NOMO-1 (cell line): ENCODE data around the gene TBC1D4.
"Not testable (repeated sequence)": the region's sequence is repeated elsewhere in the genome, so short reads cannot be mapped to it uniquely, and the experiment has no call there.

Experiments used
- DNase-seq, 2 experiments: peaks; one replicate each; lab custom pipeline; 2025; ENCODE audit not compliant: unreplicated experiment in 2 of 2; lab: John Stamatoyannopoulos, UW

The TBC1D4 gene

GRCh38 chr13:75455962-75456361 is 26.0 kb downstream of the TBC1D4 start:
- DNase-seq: no peak

- DNase-seq: no peak
These were observed 27.5 kb downstream of the TBC1D4 start for GRCh38 chr13:75454497-75454896.

DNA sequence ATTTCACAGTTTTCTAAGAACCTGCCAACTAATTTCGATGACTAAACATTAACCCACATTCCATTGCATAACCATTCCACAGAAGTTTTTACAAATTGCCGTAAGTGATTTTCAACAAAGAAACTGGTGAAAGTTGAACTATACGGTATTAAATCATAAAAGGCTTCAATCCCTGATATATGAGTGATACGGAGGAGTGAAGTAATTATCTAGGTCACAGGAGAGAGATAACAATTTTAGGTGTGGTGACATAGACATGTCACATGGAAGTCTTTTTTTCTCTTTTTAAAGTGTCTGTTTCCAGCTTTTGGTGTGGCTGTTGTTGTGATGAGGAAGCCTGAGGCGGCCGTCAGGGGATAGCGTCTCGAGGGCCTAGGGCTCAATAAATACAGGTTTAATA is 29.4 kb downstream of the TBC1D4 start:
- no peak for DNase-seq

- no peak for DNase-seq
These were observed 34.5 kb downstream of the TBC1D4 start for GRCh38 chr13:75447493-75447892.

- no peak for DNase-seq
These were observed 35.1 kb downstream of the TBC1D4 start for GRCh38 chr13:75446874-75447273.

DNA sequence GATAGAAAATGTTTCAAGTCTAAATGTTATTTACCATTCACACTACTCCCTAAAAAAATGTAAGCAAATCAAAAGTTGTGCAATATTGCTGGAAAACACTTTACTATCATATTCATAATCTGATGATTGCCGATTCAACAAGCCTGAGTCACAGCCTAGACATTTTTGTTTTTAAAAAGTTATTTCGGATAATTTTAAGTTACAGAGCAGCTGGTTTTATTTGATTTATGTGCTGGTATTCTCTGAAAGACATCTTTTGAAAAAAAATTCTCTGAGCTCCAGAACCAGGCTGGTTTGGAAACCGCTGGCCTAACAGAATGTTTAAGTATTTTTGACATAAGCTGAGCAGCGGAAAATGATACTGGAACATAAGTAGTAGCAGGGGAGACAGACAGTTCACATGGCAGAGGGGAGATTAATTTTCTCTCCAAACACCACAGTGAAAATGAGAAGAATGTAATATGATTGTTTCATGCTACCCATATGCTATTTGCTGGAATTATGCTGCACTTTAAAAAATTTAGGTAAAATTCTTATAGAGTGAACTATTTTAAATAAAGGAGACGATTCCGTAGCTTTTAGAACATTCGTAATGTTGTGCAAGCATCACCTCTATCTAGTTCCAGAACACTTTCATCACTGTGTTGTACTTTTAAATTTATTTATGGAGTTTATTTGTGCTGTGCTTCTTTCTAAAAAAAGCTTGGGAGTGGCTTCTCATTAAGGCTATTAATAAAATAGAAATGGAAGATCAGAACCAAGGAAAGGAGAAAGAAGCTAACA is 36.1 kb downstream of the TBC1D4 start:
- DNase-seq: no peak

GRCh38 chr13:75444016-75444415 is 38.0 kb downstream of the TBC1D4 start:
- no peak for DNase-seq

DNA sequence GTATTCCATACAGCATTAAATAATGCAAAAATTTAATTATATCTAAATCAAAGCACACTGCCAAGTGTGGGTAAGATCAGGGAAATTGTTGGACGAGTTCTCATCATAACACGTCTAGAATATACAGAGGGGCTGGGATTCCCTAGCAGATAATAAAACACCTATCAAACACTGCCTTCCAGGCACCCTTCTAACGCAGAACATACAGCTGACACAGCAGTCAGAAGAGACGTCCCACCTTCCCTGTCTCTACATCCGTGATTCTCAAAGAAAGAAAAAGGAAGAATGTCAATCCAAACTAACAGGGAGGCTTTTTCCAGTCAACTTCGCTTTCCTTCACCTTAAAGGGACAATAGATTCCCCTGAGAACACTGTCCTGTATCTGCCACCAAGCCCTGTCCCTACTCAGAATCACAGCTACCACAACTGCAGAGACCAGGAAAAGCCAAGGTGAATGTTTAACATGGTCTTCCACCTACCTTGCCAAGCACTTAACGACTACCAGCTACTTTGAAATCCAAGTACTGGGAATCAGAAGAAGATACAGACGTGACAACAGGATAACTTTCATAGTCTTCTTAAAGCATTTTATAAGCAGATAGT is 38.5 kb downstream of the TBC1D4 start:
- DNase-seq: no peak

DNA sequence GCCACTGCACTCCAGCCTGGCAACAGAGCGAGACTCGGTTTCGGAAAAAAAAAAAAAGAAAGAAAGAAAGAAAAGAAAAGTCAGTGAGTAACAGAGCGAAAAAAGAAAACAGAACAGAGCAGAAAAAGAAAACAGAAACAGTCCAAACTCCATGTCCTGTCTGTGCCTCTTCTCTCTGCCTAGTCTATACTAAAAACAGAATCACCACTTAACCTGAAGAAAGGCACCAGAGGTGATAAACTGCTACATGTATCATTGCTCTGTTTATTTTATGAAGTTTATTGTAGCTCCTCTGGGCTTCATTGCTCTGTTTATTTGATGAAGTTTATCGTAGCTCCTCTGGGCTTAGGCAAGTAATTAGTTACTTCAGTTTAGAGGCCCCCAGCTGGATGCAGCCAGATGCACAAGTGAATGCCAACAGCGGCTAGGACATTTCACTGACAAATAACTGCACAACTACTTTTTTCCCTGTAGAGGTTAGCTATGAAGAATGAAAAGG is 39.2 kb downstream of the TBC1D4 start:
- DNase-seq: no peak

DNA sequence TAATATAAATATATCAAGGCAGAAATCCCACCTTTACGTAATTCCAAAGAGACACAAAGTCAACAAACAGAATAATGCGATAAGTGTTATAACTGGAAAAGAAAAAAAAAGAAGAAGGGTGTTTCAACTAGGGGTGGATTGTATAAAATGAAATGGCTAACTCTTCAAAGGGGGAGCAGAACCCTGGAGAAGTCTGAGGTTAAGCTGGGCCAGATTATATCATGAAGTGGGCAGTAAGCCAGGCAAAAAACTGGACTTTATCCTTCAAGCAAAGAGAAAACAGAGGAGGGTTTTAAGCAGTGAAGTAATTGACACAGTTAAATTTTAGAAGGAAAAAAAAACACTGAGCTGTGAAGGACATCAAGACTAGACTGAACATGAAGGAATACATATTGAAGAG is 41.9 kb downstream of the TBC1D4 start:
- DNase-seq: no peak

GRCh38 chr13:75437582-75438318 is 44.2 kb downstream of the TBC1D4 start:
- no peak for DNase-seq

GRCh38 chr13:75434126-75434525 is 47.8 kb downstream of the TBC1D4 start:
- DNase-seq: not testable (repeated sequence)

GRCh38 chr13:75432811-75433244 is 49.1 kb downstream of the TBC1D4 start:
- DNase-seq: no peak

- DNase-seq: no peak
These were observed 49.9 kb downstream of the TBC1D4 start for GRCh38 chr13:75432045-75432444.

- DNase-seq: peak in 1 of 2 experiments; percentile 5
These were observed 51.3 kb downstream of the TBC1D4 start for GRCh38 chr13:75430436-75431209.

GRCh38 chr13:75426421-75426820 is 55.5 kb downstream of the TBC1D4 start:
- DNase-seq: no peak

GRCh38 chr13:75425216-75426009 is 56.6 kb downstream of the TBC1D4 start:
- DNase-seq: no peak

- no peak for DNase-seq
These were observed 58.0 kb downstream of the TBC1D4 start for GRCh38 chr13:75423946-75424345.

- DNase-seq: no peak
These were observed 59.9 kb downstream of the TBC1D4 start for GRCh38 chr13:75422028-75422427.

DNA sequence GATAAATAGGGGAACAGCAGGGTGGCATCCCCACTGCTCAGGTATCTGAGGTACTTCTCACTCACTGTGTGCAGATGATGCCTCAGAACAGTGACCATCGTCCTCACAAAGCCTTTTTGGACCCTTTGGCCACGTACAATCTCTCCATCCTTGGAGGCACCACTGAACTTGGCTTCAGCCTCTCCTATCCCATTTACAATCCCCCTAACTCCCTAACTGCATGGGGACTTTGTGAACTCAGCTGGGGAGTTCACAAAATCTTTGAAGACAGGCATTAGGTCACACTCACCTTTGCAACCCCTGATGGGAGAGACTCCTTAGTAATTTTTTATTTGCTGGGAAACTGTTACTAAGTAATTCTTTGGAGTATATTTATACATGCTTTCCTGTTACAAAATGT is 60.8 kb downstream of the TBC1D4 start:
- DNase-seq: no peak
